GM19463 (cell line): ENCODE measurements around the gene SMIM24.

ENCODE experiments used
- ATAC-seq: cut with Tn5 transposase; IDR thresholded peaks from one replicate; pipeline ENCODE4 v1.9.1; 2021; ENCODE audit warnings: mild to moderate bottlenecking, moderate library complexity; ENCODE audit not compliant: unreplicated experiment

The SMIM24 gene

DNA sequence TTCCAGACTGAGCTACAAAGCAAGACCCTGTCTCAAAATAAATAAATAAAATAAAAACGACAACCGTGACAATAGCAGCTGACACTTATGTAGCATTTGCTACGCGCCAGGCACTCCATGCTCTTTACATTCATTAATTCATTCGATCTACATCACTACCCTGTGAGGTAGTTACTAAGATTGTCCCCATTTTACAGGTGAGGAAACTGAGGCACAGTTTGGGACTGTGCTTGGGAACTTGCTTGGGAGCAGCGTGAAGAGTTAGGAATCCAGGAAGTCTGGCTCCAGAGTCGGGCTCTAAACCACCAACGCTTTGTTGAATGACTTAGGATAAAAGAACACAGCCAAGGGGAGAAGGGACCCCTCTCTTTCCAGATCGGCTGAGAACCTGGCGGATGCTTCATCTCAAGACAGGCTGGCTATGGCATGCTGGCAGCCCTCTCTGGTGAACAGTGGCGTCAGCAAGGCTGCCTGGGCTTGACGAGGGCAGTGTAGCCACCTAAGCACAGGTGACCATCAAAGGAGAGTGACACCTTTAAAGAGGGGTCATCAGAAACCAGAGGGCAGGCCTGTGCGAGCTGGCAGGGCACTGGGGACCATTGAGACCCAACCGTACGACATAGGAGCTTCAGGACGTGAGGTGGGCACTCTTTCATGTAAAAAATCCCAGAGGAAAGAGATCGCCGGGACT lies 19.6 kb upstream of the SMIM24 start:
- no peak for ATAC-seq

DNA sequence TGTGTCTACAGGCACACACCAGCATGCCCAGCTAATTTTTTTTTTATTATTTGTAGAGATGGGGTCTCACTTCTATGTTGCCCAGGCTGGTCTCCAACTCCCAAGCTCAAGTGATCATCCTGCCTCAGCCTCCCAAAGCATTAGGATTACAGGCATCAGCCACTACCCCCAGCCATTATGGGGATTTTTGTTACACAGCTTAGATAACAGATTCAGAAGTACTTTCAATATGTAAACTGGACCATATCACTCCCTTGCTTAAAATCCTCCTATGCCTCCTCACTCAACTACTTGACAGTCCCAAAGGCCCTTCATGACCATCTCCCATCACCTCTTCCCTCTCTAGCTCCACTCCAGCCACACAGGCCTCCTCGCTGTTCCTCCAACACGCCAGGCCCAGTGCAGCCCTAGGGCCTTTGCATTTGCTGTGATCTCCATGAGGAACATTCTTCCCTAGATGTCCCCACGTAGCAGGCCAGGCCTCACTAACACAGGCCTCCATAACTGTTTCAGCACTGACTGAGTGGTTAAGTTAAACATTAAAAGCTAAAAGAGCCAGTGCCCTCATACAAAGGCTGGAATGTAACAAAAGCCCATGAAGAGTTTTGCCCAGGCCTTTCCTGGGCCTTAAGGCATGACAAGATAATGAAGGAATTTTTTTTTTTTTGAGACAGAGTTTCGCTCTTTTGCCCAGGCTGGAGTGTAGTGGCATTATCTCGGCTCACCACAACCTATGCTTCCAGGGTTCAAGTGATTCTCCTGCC lies 17.6 kb upstream of the SMIM24 start:
- no peak for ATAC-seq

DNA sequence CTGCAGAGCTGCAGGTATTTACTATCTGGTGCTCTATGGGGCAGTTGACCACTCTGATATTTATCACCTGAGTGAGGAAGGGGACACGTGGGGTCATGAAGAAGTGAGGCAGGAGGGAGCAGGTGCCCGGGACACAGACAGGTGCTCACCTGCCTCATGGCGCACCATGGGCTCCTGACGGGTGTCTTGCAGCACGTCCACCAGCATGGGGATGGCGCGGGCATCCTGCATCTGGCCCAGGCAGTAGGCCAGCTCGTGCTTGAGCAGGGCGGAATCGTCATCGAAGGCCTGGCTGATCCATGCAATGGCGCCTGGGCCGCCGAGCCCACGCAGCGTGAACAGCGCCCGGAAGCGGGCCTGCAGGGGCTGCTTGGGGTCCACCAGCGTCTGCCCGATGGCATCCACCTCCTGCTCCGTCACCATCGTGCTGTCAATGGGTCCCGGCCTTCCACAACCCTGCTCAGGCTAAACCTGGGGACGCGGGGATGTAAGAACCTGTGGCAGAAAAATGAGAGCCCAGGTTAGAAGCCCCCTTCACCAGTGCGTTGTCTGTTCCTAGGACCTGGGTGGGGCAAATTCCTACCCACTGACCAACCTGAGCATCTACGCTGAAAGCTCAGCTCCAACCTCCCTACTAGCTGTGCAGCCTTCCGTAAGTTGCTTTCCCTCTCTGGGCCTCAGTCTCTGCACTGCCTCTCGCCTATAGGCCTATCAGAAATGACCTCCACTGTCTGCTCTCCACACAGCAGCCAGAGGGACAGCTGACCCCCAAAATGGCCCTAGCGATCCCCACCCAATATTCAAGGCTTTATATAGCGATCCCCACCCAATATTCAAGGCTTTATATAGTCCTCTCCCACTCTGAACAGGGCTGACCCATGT lies 16.3 kb upstream of the SMIM24 start:
- no peak for ATAC-seq

DNA sequence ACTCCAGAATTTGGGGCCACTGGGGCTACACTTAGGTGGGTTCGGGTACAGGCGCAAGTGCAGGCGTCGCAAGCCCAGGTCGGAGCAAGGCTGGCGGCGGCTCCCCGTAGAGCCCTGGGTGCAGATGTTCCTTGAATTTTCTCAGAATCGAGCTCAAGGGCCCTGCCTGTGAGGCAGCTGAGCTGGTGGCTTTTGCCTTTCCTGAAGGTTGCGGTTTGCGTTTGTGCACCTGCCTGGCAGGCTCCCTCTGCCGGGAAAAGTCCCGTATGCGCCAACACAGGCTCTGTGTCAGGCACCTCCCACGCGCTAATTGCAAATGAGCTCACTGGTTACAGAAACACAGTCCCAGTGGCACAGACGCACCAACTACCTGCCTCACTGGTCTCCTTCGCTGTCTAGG lies 14.2 kb upstream of the SMIM24 start:
- no peak for ATAC-seq

DNA sequence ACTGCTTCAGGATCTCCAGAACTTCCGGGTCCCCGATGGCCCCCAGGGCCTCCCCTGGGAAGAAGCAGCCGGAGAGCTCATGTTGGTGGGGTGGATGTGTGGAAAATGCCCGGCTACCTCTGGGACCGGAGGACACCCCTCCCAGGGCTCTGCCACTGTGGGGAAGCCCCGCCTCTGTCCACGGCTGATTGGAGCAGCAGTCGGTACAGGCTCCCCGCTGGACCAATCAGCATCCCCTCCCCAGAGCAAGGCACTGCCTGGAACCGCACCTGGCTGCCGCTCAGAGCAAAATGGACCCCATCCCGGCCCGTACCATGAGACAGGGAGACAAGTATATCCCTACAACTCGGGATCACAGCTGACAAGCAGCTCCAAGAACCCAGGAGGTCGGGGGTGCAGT lies 13.7 kb upstream of the SMIM24 start:
- ATAC-seq, result no peak

DNA sequence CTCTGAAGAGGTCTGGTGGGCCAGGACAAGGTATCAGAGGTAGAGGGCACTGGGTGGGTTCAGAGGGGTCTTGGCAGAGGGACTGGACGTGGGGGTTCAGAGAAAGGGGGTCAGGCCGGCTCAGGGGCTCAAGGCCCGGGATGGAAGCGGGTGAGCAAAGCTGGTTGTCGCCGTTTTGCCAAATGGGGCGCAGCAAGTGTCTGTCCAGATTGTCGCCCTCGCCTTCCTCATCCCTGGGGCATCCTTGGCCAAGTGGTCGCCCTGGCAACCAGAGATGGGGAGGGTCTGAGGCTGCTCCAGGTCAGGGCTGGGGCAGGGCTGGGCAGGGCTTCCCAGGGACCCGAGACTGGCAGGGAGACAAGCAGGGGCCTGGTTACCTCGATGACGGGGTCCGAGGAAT lies 13.3 kb upstream of the SMIM24 start:
- no peak for ATAC-seq

DNA sequence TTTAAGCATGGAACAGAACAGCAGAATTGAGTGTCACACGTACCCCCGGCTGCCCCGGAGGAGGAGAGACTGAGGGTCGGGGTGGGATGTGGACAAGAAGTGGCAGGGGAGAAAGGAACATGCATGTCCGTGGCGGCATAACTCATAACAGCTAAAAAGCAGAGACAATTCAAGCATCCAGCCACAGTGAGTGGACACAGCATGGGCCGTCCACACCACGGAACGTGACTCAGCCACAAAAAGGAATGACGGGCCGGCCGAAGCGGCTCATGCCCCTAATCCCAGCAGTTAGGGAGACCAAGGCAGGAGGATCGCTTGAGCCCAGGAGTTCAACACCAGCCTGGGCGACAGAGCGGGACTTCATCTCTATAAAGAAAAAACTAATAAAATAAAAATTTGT lies 12.6 kb upstream of the SMIM24 start:
- ATAC-seq, result no peak

DNA sequence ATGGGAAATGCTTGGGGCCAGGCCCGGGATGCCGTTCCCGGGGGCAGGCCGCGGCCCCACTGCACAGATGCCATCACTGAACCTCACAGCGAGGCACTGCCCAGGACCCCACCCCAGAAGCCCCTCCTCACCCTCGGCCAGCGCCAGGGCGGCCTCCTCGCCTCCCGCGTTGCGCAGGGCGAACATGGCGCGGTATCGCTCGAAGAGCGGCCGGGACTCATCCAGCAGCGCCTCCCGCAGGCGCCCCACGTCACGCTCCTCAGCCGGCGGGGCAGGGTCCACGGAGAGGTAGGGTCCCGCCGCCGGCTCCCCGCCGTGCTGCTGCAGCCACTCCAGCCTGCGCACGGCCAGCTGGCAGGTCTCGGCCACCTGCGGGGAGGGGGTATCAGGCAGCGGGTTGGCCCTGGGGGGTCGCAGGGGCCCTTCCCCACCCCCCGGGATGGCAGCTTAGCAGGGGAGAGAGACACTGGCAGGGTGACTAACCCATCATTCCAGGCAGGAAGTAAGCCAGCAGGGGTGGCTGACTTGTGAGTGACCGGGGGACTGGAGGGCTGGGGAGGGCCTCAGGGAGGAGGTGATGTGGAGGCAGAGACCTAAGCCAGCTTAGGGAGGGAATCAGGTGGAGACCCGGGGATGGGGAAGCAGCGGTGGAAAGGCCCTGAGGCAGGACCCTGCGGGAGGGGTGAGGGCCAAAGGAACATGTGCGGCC lies 12.0 kb upstream of the SMIM24 start:
- ATAC-seq, result no peak

DNA sequence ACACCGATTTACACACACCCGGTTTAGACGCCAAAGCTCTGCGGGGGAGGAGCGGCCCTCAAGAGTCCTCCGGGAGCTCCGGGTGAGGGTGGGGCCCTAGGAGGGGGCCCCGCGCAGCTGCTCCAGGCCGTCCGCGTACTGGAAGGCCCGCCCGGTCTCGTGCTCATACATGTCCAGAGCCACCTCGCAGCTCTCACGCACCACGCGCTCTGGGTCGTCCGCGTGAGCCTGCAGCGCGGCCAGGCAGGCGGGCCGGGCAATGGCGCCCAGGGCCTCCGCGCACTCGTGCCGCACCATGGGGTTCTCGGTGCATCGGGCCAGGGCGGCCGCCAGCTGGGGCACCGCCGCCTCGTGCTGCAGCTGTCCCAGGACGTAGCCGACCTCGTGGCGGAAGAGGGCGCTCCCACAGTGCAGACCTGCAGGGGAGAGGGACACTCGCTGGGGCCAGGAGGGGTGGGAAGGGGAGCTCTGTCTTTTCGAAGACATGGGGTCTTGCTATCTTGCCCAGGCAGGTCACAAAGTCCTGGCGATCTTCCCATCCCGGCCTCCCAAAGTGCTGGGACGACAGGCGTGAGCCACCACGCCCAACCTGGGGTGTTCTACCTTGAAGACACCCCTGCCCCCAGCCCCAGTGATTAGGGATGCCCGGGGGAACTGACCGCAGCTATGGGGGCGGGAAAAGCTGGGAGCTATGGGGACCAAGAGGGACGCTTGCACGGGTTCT lies 11.2 kb upstream of the SMIM24 start:
- no peak for ATAC-seq

DNA sequence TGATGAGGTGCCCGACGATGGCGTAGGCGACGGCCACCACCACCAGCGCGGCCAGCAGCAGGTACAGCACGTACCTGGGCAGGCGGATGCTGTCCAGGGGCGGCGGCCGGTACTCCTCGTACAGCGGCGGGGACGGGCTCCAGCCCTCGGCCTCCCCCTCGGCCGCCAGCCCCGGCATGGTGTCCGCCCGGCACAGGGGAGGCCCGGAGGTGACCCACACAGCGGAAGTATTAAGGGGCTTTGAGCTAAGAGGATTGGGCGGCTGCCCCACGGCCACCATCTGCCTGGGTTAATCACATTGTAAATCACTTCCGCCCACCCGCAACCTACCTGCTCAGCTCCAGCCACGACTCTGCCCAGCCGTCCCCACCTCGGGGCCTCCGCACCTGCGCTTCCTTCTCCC lies 2.9 kb upstream of the SMIM24 start, which contains the start of gene SMIM44:
Gene SMIM44 (minus strand): TSS at position 216 of the 403 bp plus-strand sequence. CDS start 38 bp downstream, at position 178.
- ATAC-seq, result no peak

DNA sequence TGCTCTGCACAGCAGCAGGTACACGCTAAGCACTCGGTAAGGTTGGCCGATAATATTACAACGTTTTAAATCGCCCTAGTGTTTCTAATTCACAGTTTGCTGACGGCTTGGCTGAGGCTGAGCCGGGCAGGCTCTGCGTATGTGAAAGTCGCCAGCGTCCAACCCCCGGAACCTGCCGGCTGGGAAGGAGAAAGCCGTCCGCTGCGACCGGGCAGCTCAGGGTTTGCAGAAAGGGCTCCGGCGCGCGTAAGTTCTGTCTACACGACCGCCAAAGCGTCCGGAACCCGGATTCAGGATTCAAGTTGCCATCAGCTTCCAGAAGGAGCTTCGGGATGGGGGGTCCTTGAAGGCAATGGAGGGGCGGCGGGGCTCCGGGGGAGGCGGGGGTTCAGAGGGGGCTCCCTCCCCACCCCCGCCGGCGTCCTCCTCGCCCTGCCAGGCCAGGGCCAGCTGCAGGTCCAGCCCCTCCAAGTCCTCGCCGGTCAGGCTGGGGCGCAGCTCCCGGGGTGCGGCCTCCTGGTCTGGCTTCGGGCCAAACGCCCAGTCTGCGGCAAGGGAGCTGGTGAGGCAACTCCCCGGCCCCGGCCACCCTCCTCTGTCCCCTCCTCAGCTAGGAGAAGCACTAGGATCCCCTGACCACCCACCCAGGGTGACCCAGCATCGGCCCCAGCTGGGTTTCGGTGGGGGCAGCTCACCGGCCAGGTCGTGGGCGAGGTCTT lies 2.3 kb upstream of the SMIM24 start:
- ATAC-seq, result no peak

DNA sequence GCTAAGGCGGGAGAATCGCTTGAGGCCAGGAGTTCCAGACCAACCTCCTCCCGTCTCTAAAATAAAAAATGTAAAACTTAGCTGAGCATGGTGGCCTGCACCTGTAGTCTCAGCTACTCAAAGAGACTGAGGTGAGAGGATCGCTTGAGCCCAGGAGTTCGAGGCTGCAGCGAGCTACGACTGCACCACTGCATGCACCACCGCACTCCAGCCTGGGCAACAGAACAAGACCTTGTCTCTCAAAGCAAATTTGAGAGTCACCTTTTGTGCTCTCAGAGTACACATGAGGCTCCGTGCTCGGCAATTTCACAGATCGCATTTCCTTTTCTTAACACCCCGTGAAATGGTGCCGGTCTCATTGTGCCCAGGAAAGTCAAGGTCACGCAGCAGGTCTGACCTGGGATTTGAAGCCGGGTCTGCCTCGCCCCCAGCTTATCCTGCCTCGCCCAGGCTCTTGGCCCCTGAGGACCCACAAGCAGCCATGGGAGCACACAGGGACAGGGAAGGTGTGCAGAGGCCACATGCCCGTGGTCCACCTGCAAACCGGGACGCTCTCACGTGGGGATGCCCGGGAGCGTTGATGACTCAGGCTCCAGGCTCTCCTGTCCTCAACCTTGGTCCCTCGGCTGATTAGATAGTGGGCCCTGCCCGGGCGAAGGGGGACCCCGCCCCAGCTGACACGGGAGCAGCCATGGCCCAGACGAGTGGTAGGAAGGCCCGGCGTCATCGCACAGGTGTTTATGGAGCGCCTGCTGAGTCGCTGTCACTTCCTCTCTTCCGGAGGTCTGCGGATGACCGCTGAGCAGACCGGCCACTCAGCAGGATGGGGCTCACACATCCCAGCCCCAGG lies 1.1 kb upstream of the SMIM24 start:
- no peak for ATAC-seq

DNA sequence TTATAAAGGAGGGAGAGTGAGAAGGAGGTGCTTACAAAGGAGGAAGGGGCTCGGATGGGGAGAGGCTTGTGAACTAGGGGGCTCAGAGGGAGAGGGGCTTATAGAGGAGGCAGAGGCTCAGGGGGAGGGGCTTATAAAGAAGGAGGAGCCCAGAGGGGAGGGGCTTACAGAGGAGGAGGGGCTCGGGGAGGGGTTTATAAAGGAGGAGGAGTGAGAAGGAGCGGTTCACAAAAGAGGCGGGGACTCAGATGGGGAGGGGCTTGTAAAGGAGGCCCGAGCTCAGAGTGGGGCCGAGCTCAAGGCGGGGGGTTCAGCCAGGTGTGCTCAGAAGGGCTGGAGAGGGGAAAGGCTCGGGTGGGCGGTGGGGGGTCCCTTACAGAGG lies 500 bp downstream of the SMIM24 start:
- no peak for ATAC-seq

DNA sequence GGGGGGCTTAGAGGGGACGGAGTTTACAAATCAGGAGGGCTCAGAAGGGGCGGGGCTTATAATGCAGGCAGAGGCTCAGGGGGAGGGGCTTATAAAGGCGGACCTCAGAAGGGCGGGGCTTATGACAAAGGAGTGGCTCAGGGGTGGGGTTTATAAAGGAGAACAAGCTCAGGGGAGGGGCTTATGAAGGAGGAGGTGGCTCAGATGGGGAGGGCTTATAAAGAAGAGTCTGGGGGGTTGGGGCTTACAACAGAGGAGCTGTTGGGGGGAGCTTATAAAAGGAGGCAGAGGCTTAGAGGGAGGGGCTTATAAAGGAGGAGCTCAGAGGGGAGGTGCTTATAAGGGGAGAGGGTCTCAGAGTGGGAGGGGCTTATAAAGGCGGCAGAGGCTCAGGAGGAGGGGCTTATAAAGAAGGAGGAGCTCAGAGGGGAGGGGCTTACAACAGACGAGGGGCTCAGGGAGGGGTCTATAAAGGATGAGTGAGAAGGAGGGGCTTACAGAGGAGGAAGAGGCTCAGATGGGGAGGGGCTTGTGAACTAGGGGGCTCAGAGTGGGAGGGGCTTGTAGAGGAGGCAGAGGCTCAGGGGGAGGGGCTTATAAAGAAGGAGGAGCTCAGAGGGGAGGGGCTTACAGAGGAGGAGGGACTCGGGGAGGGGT lies 1.0 kb downstream of the SMIM24 start:
- ATAC-seq, result no peak

DNA sequence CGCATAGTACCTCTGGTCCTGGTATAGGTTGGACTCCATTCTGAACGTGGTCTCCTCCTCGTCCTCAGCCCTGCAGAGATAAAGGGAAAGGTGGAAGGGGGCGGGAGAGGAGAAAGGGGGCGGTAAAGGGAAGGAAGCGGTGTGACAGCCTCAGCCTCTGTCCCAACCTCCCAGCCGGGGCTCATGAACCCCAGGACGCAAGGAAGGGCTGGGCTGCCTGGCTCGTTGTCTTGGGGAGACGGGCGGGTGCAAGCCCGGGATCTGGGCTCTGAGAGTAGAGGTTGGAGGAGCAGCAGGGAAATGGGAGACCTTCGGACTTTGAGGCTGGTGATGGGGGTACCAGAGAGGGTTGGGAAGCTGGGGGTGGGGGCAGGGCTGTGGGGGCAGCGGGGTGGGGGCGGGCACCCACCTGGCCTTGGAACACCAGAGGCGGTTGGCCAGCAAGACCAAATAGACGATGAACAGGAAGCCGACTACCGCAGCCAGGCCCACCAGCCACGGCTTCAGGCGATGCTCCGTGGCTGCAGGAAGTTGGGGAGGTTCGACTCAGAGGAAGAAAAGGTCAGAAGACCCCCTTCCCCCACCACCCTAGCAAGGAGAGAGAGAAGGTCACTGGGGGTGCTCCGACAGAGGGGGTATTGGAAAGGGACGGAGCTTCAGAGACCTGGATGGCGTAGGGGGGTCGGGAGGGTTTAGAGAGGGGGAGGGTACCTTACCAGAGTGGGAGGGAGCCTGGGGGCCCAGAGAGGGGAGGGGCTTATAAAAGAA lies 1.7 kb downstream of the SMIM24 start:
- ATAC-seq, result no peak

DNA sequence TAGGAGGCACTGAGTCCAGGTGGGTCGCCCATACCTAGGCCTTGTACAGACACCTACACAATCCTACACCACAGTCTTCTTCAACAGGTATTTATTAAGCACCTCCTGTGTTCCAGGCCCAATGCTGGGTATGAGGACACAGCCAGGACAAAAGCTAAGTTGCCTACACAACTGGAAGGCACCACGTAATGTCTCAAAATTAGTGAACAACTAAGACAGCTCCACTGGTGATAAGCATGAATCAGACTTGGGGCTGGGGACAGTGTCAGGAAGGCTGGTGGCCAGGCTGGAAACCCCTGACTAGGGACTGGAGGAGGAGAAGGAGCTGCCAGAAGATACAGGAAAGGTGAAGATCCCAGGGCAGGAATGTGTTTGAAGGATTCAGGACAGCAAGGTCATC lies 2.4 kb downstream of the SMIM24 start:
- no peak for ATAC-seq

DNA sequence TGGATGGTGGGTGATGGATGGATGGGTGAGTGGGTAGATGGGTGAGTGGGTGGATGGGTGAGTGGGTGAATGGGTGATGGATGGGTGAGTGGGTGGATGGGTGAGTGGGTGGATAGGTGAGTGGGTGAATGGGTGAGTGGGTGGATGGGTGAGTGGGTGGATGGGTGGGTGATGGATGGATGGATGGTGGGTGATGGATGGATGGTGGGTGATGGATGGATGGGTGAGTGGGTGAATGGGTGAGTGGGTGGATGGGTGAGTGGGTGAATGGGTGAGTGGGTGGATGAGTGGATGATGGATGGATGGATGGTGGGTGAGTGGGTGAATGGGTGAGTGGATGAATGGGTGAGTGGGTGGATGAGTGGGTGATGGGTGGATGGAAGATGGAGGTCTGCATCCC lies 2.8 kb downstream of the SMIM24 start:
- no peak for ATAC-seq
